Colonic mucosa (tissue), 4 donors: Measurements from ENCODE around the gene UNC45A. TPM values are rescaled to one million over a fixed set of nuclear protein-coding genes. Genes with fewer than 3 reads are reported as not detected.

ENCODE experiments used
- DNase-seq: peaks from one replicate; pipeline ENCODE4 v3.0.0-alpha.2; 2020
- H3K27ac ChIP-seq: fragments of 200-600 bp; one replicate; pipeline ENCODE4 v1.8.0; 2021
- H3K27me3 ChIP-seq: fragments of 200-600 bp; one replicate; pipeline ENCODE4 v1.8.0; 2021
- H3K36me3 ChIP-seq: fragments of 200-600 bp; one replicate; pipeline ENCODE4 v1.8.0; 2021
- H3K4me1 ChIP-seq: fragments of 200-600 bp; one replicate; pipeline ENCODE4 v1.8.0; 2021; ENCODE audit warnings: mild to moderate bottlenecking
- H3K4me3 ChIP-seq: fragments of 200-600 bp; one replicate; pipeline ENCODE4 v1.8.0; 2021
- H3K9ac ChIP-seq, 2 donors: one replicate each; pipeline ENCODE4 v1.7.0; 2013; ENCODE audit warnings: control low read depth in 2 of 2, low read depth in 2 of 2, low read length in 2 of 2
- H3K9me3 ChIP-seq: fragments of 200-600 bp; one replicate; pipeline ENCODE4 v1.8.0; 2021
- intact Hi-C: fragments of 100-400 bp; cut with DNase I; formaldehyde crosslinking; loops from one replicate; pipeline ENCODE4 v1.14.1; 2022
- total RNA-seq, 2 donors: library from RNA; stranded (reverse); fragmentation: NEBNext Ultra II Directional in 1 of 2; extraction: Animal tissue kit (Norgen Biotek cat#: 25700) in 1 of 2; gene quantifications; one replicate each; pipeline ENCODE4 v1.2.1, GENCODE V29; 2021
- TF ChIP-seq, protein P1 (sequence below): fragments of 200-600 bp; IDR thresholded peaks from one replicate; pipeline ENCODE4 v1.8.0; 2022; ENCODE audit warnings: antibody characterized with exemption, mild to moderate bottlenecking
- donor health status: healthy.
- donor health status: DM: no; HTN: no; CAD: no.
- donor health status: DM: no; HTN: no; CAD: no.

UNC45A gene
- total RNA-seq, 2 donors from 2014 or later = 60.7 to 74.5 TPM

DNA sequence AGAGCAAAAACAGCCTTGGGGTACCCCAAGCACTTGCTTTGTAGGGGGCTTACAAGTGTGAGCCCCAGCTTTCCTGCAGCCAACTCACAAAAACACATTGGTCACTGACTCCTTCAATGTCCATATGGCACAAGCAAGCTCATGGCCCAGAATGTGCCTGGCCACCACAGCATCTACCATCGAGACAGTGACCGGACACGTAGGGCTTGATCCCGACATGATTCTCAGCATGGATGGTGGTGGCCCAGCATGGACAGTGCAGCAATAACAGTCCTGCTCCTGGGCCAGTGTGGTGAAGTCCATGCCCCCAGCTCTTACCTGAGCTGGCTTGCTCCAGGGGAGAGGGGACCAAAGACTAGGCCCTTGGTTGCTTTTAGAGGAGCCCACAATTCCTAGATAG lies 6.0 kb downstream of the UNC45A start:
- H3K4me3 ChIP-seq = no peak overlapping the region
- no peaks in the 10 kb centered on the region for H3K9me3 ChIP-seq
- peaks cover 29% of the 10 kb centered on the region for H3K36me3 ChIP-seq
- TF ChIP-seq, protein P1, sequence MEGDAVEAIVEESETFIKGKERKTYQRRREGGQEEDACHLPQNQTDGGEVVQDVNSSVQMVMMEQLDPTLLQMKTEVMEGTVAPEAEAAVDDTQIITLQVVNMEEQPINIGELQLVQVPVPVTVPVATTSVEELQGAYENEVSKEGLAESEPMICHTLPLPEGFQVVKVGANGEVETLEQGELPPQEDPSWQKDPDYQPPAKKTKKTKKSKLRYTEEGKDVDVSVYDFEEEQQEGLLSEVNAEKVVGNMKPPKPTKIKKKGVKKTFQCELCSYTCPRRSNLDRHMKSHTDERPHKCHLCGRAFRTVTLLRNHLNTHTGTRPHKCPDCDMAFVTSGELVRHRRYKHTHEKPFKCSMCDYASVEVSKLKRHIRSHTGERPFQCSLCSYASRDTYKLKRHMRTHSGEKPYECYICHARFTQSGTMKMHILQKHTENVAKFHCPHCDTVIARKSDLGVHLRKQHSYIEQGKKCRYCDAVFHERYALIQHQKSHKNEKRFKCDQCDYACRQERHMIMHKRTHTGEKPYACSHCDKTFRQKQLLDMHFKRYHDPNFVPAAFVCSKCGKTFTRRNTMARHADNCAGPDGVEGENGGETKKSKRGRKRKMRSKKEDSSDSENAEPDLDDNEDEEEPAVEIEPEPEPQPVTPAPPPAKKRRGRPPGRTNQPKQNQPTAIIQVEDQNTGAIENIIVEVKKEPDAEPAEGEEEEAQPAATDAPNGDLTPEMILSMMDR = no peak
- H3K9ac ChIP-seq = no peak overlapping the region
- no peak overlapping the region for H3K27ac ChIP-seq
- no peaks in the 10 kb centered on the region for H3K27me3 ChIP-seq
- intact Hi-C loops = no loop called here
- DNase-seq = no peak
- peaks cover 5% of the 10 kb centered on the region for H3K4me1 ChIP-seq

DNA sequence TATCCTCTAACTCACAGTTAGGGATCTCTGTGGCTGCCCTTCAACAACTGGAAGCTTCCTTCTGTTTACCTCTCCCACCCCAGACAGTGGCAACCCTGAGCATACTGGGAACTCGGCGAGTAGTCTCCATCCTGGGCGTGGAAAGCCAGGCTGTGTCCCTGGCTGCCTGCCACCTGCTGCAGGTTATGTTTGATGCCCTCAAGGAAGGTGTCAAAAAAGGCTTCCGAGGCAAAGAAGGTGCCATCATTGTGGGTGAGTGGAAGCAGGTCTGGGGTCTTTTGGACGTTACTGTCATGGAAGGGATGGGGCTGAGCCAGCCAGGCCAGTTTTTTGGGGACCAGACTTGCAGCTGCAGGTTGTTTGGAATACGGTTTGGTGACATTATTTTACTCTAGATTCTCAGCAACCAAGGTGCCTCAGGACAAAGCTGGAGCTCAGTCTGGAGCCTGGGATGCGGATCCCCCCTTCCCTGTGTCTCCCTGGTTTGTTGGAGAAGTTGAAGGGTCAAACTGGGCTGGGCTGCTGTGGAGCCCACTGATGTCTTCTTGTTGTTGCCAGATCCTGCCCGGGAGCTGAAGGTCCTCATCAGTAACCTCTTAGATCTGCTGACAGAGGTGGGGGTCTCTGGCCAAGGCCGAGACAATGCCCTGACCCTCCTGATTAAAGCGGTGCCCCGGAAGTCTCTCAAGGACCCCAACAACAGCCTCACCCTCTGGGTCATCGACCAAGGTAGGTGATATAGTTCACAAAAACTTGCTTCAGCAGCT lies 7.5 kb downstream of the UNC45A start:
- H3K9ac ChIP-seq = no peak overlapping the region
- H3K27me3 ChIP-seq = no peaks in the 10 kb centered on the region
- H3K4me1 ChIP-seq = no peaks in the 10 kb centered on the region
- DNase-seq = no peak
- intact Hi-C loops = no loop called here
- no peak overlapping the region for H3K27ac ChIP-seq
- H3K9me3 ChIP-seq = no peaks in the 10 kb centered on the region
- H3K4me3 ChIP-seq = no peak overlapping the region
- TF ChIP-seq, protein P1 = no peak
- peaks cover 36% of the 10 kb centered on the region for H3K36me3 ChIP-seq

DNA sequence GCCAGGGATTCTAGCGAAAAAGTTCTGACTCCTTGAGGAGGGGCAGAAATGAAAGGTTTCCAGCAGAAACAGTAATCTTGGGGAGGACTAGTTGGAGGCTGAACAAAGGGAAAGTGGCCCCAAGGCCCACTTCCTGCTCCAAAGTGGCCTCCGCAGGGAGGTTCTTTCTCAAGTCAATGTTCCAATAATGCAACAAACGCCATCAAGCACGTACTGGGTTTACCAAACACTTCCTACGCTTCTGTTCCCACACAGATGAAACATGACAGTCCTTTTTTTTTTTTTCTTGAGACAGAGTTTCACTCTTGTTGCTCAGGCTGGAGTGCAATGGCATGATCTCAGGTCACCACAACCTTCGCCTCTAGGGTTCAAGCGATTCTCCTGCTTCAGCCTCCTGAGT lies 10.0 kb downstream of the UNC45A start:
- Histone ChIP-seq H3K9ac (no peak overlapping the region), H3K4me1 (peaks cover 5% of the 10 kb centered on the region), H3K27ac (no peak overlapping the region), H3K9me3 (no peaks in the 10 kb centered on the region), H3K4me3 (no peak overlapping the region), H3K27me3 (no peaks in the 10 kb centered on the region), H3K36me3 (peaks cover 35% of the 10 kb centered on the region)
- intact Hi-C loops = no loop called here
- TF ChIP-seq, protein P1 = no peak
- DNase-seq = no peak

DNA sequence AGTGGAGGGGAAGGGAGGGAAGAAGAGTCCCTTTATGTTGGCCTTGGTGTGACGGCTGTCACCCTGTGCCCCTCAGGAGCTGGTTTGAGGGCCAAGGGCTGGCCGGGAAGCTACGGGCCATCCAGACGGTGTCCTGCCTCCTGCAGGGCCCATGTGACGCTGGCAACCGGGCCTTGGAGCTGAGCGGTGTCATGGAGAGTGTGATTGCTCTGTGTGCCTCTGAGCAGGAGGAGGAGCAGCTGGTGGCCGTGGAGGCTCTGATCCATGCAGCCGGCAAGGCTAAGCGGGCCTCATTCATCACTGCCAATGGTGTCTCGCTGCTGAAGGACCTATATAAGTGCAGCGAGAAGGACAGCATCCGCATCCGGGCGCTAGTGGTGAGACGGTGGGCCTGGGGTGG lies 11.5 kb downstream of the UNC45A start:
- Histone ChIP-seq H3K27ac (no peak overlapping the region), H3K4me1 (peaks cover 5% of the 10 kb centered on the region), H3K9me3 (no peaks in the 10 kb centered on the region), H3K9ac (no peak overlapping the region), H3K27me3 (no peaks in the 10 kb centered on the region), H3K36me3 (peaks cover 26% of the 10 kb centered on the region), H3K4me3 (no peak overlapping the region)
- intact Hi-C loops = no loop called here
- TF ChIP-seq, protein P1 = no peak
- DNase-seq = no peak

DNA sequence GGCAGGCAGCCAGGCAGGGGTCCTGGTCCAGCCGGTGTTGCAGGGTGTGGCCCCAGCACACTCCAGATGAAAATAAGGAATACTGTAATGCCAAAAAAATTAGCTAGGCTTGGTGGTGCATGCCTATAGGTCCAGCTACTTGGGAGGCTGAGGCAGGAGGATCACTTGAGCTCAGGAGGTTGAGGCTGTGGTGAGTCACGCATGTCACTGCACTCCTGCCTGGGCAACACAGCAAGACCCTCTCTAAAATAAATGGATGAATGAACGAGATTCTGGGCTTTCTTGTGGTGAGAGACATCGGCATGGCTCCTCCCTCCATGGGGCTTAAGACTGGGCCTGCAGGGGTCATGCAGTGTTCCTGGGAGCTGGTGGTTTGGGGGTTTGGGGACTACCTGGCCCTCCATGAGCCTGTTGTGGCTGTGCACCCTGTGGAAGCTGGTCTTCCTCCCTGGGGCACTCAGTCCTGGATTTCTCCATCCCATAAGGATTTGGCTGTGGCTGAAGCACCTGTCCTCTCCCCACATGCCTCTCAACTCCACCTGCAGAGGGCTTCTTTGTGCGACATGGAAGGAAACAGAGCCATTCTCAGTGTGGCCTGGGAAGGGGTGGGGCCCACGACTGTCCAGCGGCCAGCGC lies 12.0 kb downstream of the UNC45A start:
- no peak for DNase-seq
- TF ChIP-seq, protein P1 = no peak
- Histone ChIP-seq H3K27me3 (no peaks in the 10 kb centered on the region), H3K4me3 (no peak overlapping the region), H3K9me3 (no peaks in the 10 kb centered on the region), H3K36me3 (peaks cover 26% of the 10 kb centered on the region), H3K27ac (no peak overlapping the region), H3K4me1 (peaks cover 5% of the 10 kb centered on the region), H3K9ac (no peak overlapping the region)
- intact Hi-C loops = no loop called here
